Fibroblast of lung (primary cell): ENCODE data around the gene RPL9. TPM values are rescaled to one million over a fixed set of nuclear protein-coding genes. Genes with fewer than 3 reads are reported as not detected.

Experiments
- DNase-seq, 2 donors: peaks; one replicate each; pipeline versions ENCODE4 v3.0.0 to v3.0.0-alpha.2; 2010; ENCODE audit warnings: low read depth in 2 of 2
- H2AFZ ChIP-seq: 2 replicates; pipeline ENCODE4 v1.5.1; 2012; ENCODE audit warnings: low read length, control low read depth, inconsistent platforms
- H3K27ac ChIP-seq: 2 replicates; pipeline ENCODE4 v1.5.1; 2011; ENCODE audit warnings: low read length, control low read depth; ENCODE audit not compliant: insufficient read depth
- H3K27me3 ChIP-seq: 2 replicates; pipeline ENCODE4 v1.5.1; 2011; ENCODE audit warnings: mild to moderate bottlenecking, low read length; ENCODE audit not compliant: control insufficient read depth, insufficient read depth
- H3K36me3 ChIP-seq: 2 replicates; pipeline ENCODE4 v1.5.1; 2011; ENCODE audit warnings: low read length; ENCODE audit not compliant: control insufficient read depth, insufficient read depth
- H3K4me1 ChIP-seq: 2 replicates; pipeline ENCODE4 v1.5.1; 2011; ENCODE audit warnings: low read length; ENCODE audit not compliant: control insufficient read depth, insufficient read depth; ENCODE audit errors: extremely low read depth
- H3K4me2 ChIP-seq: 2 replicates; pipeline ENCODE4 v1.5.1; 2011; ENCODE audit warnings: low read length, control low read depth; ENCODE audit not compliant: insufficient read depth; ENCODE audit errors: extremely low read depth
- H3K4me3 ChIP-seq, 4 experiments: fragments of 200-600 bp in 1 of 4; sonication (generic) in 1 of 4; replicated peaks in 1 of 4; 2 replicates each; pipeline ENCODE4 v1.5.1; 2011 to 2016; ENCODE audit warnings: low read length in 4 of 4, low read depth in 3 of 4, mild to moderate bottlenecking in 3 of 4, control low read depth in 2 of 4, inconsistent platforms in 1 of 4, mixed read lengths in 1 of 4; ENCODE audit not compliant: insufficient read depth in 1 of 4; ENCODE audit errors: control extremely low read depth in 1 of 4
- H3K79me2 ChIP-seq: 2 replicates; pipeline ENCODE4 v1.5.1; 2012; ENCODE audit warnings: mild to moderate bottlenecking, low read length, inconsistent platforms; ENCODE audit not compliant: control insufficient read depth, insufficient read depth
- H3K9ac ChIP-seq: 2 replicates; pipeline ENCODE4 v1.5.1; 2011; ENCODE audit warnings: mild to moderate bottlenecking, low read length, control low read depth; ENCODE audit not compliant: insufficient read depth
- H3K9me3 ChIP-seq: 2 replicates; pipeline ENCODE4 v1.5.1; 2012; ENCODE audit warnings: low read depth, low read length; ENCODE audit not compliant: control insufficient read depth, insufficient read depth
- H4K20me1 ChIP-seq: 2 replicates; pipeline ENCODE4 v1.5.1; 2011; ENCODE audit warnings: low read length; ENCODE audit not compliant: control insufficient read depth, insufficient read depth; ENCODE audit errors: extremely low read depth
- CTCF ChIP-seq, 2 donors: IDR thresholded peaks in 1 of 2; conservative IDR thresholded peaks in 1 of 2; 1 replicate in 1 of 2; 2 replicates in 1 of 2; pipeline ENCODE4 v1.5.1; 2011 to 2012; ENCODE audit warnings: low read length in 2 of 2, control low read depth in 1 of 2, inconsistent platforms in 1 of 2, low read depth in 1 of 2, mild to moderate bottlenecking in 1 of 2
- EZH2 ChIP-seq: IDR thresholded peaks from 2 replicates; pipeline ENCODE4 v1.5.1; 2012; ENCODE audit warnings: low read length, control low read depth, mild to moderate bottlenecking; ENCODE audit errors: missing control alignments
- polyA plus RNA-seq, 2 donors: library from polyadenylated mRNA; depleted of rRNA in 1 of 2; stranded (reverse) in 1 of 2; unstranded in 1 of 2; fragments of >200 nt; gene quantifications; 2 replicates each; pipeline ENCODE4 v1.2.1, GENCODE V29; 2011 to 2012; ENCODE audit warnings: missing spikeins in 1 of 2
- total RNA-seq: library from RNA; depleted of rRNA; stranded (reverse); fragments of >200 nt; gene quantifications from 2 replicates; pipeline ENCODE4 v1.2.1, GENCODE V29; 2014

Gene RPL9
- total and polyA plus RNA-seq, 2 donors (not counting 1 experiment from before 2014, with no cell fraction given), result 1,426 to 2,253 TPM

DNA sequence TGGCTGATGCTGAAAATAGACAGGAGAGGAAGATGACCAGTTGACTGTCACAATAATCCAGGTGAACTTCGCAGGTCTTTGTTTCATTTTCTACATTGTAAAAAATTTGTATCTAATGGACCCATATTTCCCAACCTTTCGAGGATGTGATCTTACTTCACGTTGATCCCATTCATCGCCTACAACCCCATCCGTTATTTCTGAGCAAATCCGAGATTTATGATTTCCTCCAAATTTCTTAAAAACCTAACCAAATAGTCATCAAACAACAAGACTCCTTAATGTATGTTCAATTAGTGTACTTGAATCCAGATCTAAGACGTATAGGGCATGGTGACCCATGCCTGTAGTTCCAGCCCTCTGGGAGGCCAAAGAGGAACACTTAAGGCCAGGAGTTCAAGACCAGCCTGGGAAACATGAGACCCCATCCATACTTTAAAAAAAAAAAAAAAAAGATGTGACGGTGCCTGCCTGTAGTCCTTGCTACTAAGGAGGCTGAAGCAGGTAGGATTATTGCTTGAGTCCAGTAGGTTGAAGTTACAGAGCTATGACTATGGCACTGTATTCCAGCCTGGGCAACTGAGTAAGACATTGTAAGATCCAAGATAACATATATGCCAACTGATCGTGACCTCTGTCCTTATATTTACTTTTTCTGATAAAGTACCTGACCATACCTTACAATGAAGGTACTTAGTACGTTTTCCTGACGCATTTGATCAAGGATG, 5.7 kb downstream of the RPL9 start:
- no peak overlapping the region for H3K4me3 ChIP-seq
- H3K36me3 ChIP-seq, result peaks cover 10% of the 10 kb centered on the region
- no peak overlapping the region for H2AFZ ChIP-seq
- no peaks in the 10 kb centered on the region for H3K9me3 ChIP-seq
- H3K27ac ChIP-seq, result no peak overlapping the region
- peaks cover 1% of the 10 kb centered on the region for H4K20me1 ChIP-seq
- peaks cover 31% of the 10 kb centered on the region for H3K79me2 ChIP-seq
- peaks cover 10% of the 10 kb centered on the region for H3K4me1 ChIP-seq
- no peak overlapping the region for H3K4me2 ChIP-seq
- no peaks in the 10 kb centered on the region for H3K27me3 ChIP-seq
- no peak overlapping the region for H3K9ac ChIP-seq
- DNase-seq, result no peak
- TF ChIP-seq EZH2 (no peak), CTCF (conservative IDR thresholded peaks at IDR 0.05 in 1 of 2, IDR thresholded peaks at IDR 0.05 in 1 of 2; ENCODE audit: low read depth in 1 of 2, low read length in 2 of 2) (no peak)

- H4K20me1 ChIP-seq, result peaks cover 1% of the 10 kb centered on the region
- H3K4me1 ChIP-seq, result peaks cover 8% of the 10 kb centered on the region
- no peak overlapping the region for H2AFZ ChIP-seq
- TF ChIP-seq CTCF (conservative IDR thresholded peaks at IDR 0.05 in 1 of 2, IDR thresholded peaks at IDR 0.05 in 1 of 2; ENCODE audit: low read depth in 1 of 2, low read length in 2 of 2), result no peak
- TF ChIP-seq EZH2, result no peak
- H3K4me2 ChIP-seq, result no peak overlapping the region
- peaks cover 10% of the 10 kb centered on the region for H3K36me3 ChIP-seq
- H3K27ac ChIP-seq, result no peak overlapping the region
- no peak overlapping the region for H3K9ac ChIP-seq
- no peak overlapping the region for H3K4me3 ChIP-seq
- H3K79me2 ChIP-seq, result peaks cover 23% of the 10 kb centered on the region
- DNase-seq, result no peak
- H3K9me3 ChIP-seq, result no peaks in the 10 kb centered on the region
- H3K27me3 ChIP-seq, result no peaks in the 10 kb centered on the region
Measured at GRCh38 chr4:39452153-39452859, 6.4 kb downstream of the RPL9 start.

GRCh38 chr4:39451423-39452023, 7.2 kb downstream of the RPL9 start:
- Histone ChIP-seq H3K27me3 (no peaks in the 10 kb centered on the region), H3K79me2 (peaks cover 16% of the 10 kb centered on the region), H3K9me3 (no peaks in the 10 kb centered on the region), H3K9ac (no peak overlapping the region), H3K4me2 (no peak overlapping the region), H3K4me1 (peaks cover 5% of the 10 kb centered on the region), H3K36me3 (peaks cover 8% of the 10 kb centered on the region), H4K20me1 (no peaks in the 10 kb centered on the region), H2AFZ (no peak overlapping the region), H3K4me3 (no peak overlapping the region), H3K27ac (no peak overlapping the region)
- no peak for DNase-seq
- TF ChIP-seq CTCF (conservative IDR thresholded peaks at IDR 0.05 in 1 of 2, IDR thresholded peaks at IDR 0.05 in 1 of 2; ENCODE audit: low read depth in 1 of 2, low read length in 2 of 2) (no peak), EZH2 (no peak)
